A673 (cell line): Measurements from ENCODE around the gene OR9Q1. TPM values are rescaled to one million over a fixed set of nuclear protein-coding genes. Genes with fewer than 3 reads are reported as not detected.

Experiments
- BruUV-seq: library from RNA; stranded (reverse); fragments of 400-500 nt; replicated peaks from 2 replicates; lab custom pipeline; 2021; lab: Mats Ljungman, UMichigan
- CTCF ChIA-PET: fragments of 300-600 bp; sonication (Branson Sonifier 250); formaldehyde crosslinking; loops from one replicate; lab custom pipeline; 2022; ENCODE audit warnings: antibody characterized with exemption; lab: Charles Lee
- POLR2A ChIA-PET: fragments of 300-600 bp; sonication (Branson Sonifier 250); formaldehyde crosslinking; loops from one replicate; lab custom pipeline; 2022; ENCODE audit warnings: antibody characterized with exemption; ENCODE audit not compliant: low non-redundant PET; lab: Charles Lee
- DNase-seq: peaks from one replicate; pipeline ENCODE4 v3.0.0-alpha.2; 2015; ENCODE audit warnings: low spot score
- H3K27ac ChIP-seq: fragments of 200-600 bp; sonication (generic); 2 replicates; pipeline ENCODE4 v1.5.1; 2016; ENCODE audit warnings: mixed run types, low read depth, mild to moderate bottlenecking, mixed read lengths, antibody characterized with exemption, low read length; ENCODE audit not compliant: poor library complexity, severe bottlenecking
- H3K27me3 ChIP-seq: fragments of 200-600 bp; sonication (generic); replicated peaks from 2 replicates; pipeline ENCODE4 v1.6.1; 2017; ENCODE audit warnings: mixed run types, low read depth, mild to moderate bottlenecking, mixed read lengths, antibody characterized with exemption, low read length; ENCODE audit not compliant: insufficient read depth, poor library complexity
- H3K36me3 ChIP-seq: fragments of 200-600 bp; sonication (generic); 2 replicates; pipeline ENCODE4 v1.6.1; 2016; ENCODE audit warnings: mixed run types, mild to moderate bottlenecking, mixed read lengths, antibody characterized with exemption, low read length; ENCODE audit not compliant: insufficient read depth, poor library complexity, severe bottlenecking
- H3K4me1 ChIP-seq: fragments of 200-600 bp; sonication (generic); 2 replicates; pipeline ENCODE4 v1.6.1; 2017; ENCODE audit warnings: mixed run types, mild to moderate bottlenecking, mixed read lengths, antibody characterized with exemption, low read length; ENCODE audit not compliant: insufficient read depth, poor library complexity, severe bottlenecking
- H3K4me3 ChIP-seq: fragments of 200-600 bp; sonication (generic); 2 replicates; pipeline ENCODE4 v1.5.1; 2016; ENCODE audit warnings: low read depth, mixed run types, mild to moderate bottlenecking, mixed read lengths, low read length; ENCODE audit not compliant: poor library complexity, severe bottlenecking
- H3K9me3 ChIP-seq: fragments of 200-600 bp; sonication (generic); 2 replicates; pipeline ENCODE4 v1.6.1; 2016; ENCODE audit warnings: mixed run types, low read depth, mild to moderate bottlenecking, mixed read lengths, antibody characterized with exemption, low read length; ENCODE audit not compliant: poor library complexity, severe bottlenecking
- CTCF ChIP-seq: fragments of 300-800, 200-600 bp; sonication (generic); conservative IDR thresholded peaks from 2 replicates; pipeline ENCODE4 v1.5.1; 2017; ENCODE audit warnings: low read depth, mild to moderate bottlenecking, antibody characterized with exemption, low read length, moderate library complexity, mixed read lengths
- EZH2 ChIP-seq: fragments of 200-600 bp; sonication (generic); IDR thresholded peaks from 2 replicates; pipeline ENCODE4 v1.6.1; 2017; ENCODE audit warnings: borderline replicate concordance, low read depth, mild to moderate bottlenecking, mixed read lengths, antibody characterized with exemption, low read length; ENCODE audit not compliant: poor library complexity, severe bottlenecking
- intact Hi-C: fragments of 100-400 bp; cut with micrococcal nuclease; formaldehyde crosslinking; loops from one replicate; pipeline ENCODE4 v1.10.0; 2022; ENCODE audit not compliant: unreplicated experiment
- total RNA-seq: library from RNA; stranded (reverse); gene quantifications from 2 replicates; pipeline ENCODE4 v1.2.3, GENCODE V29; 2021

Gene OR9Q1
- total RNA-seq, 1 experiment from 2014 or later = not detected

DNA sequence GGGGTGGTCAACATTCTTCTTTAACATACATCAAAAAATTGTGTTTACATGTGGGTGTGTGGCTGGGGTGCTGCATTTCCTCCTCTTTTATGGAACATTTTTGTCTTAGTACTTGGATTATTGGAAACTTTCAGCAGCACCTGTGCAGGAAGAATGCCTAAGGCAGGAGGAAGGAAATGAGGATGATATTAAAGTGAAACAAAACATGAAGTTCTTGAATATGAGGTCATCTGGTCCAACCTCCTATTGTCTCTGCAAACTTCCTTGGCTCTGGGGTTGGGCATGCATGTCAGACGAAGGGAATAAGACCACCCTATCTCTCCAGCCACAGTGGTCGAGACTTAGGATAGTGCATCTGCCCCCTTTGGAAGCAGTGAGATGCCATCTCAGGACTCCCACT is 20.6 kb upstream of the OR9Q1 start:
- TF ChIP-seq EZH2 (no peak), CTCF (no peak)
- Histone ChIP-seq H3K27ac (no peak overlapping the region), H3K9me3 (no peaks in the 10 kb centered on the region), H3K36me3 (no peaks in the 10 kb centered on the region), H3K4me1 (peaks cover 15% of the 10 kb centered on the region), H3K27me3 (no peaks in the 10 kb centered on the region), H3K4me3 (no peak overlapping the region)
- BruUV-seq = no TSS peak
- intact Hi-C loops = loop anchor here (10.0 kb wide), 1 partner anchor 248 kb away; the partner anchor contains the start of gene BTBD18
- POLR2A ChIA-PET = interaction anchor here (0.8 kb wide), 1 partner anchor 18 kb away, joined by 5 read pairs; no protein-coding TSS in a partner anchor
- no peak for DNase-seq
- CTCF ChIA-PET = no interaction called here

DNA sequence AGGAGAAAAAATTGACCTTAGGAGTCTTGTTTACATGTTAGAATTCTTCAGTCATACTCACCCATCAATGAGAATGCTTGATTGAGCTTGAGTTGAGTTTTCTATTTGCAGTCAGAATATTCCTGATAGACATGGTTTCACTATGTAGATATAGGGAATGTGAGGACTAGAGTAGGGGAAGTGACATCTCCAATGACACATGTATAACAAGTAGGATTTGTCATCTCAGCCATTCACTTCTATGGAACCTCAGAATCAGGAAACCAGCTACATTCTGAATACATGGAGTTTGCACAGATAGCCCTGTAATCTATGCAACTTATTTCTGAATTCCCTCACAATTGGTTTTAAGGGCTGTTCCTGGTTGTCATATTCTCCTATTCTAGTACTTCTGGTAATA is 20.1 kb upstream of the OR9Q1 start:
- ChIA-PET POLR2A (interaction anchor here (0.6 to 0.8 kb wide), 2 partner anchors 18 to 155 kb away, joined by 3 to 5 read pairs; no protein-coding TSS in a partner anchor), CTCF (no interaction called here)
- H3K9me3 ChIP-seq = no peaks in the 10 kb centered on the region
- DNase-seq = no peak
- H3K4me3 ChIP-seq = no peak overlapping the region
- intact Hi-C loops = loop anchor here (10.0 kb wide), 1 partner anchor 249 kb away; the partner anchor contains the start of gene BTBD18
- BruUV-seq = no TSS peak
- no peak overlapping the region for H3K27ac ChIP-seq
- TF ChIP-seq EZH2 = no peak
- no peak for TF ChIP-seq CTCF
- H3K4me1 ChIP-seq = peaks cover 15% of the 10 kb centered on the region
- H3K36me3 ChIP-seq = no peaks in the 10 kb centered on the region
- no peaks in the 10 kb centered on the region for H3K27me3 ChIP-seq

DNA sequence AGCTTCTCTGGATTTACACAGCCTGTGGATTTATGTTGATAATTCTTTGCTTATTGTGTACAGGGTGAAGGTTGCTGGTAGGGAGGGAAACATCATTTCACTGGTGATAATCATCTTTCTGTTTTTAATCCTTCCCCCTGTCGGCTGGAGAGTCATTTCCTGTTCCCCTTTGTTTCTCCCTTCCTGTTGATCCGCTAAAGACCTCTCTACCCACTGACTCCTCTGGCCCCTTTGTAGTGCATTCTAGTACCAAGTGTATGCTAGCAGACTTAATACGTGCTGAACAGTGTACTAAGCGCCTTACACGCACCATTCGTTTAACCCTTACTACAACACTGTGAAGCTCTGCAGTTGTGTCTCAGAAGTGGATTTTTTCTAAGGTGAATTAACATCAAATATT is 19.0 kb upstream of the OR9Q1 start:
- TF ChIP-seq EZH2 (no peak), CTCF (no peak)
- H3K4me1 ChIP-seq = peaks cover 15% of the 10 kb centered on the region
- H3K9me3 ChIP-seq = no peaks in the 10 kb centered on the region
- no peaks in the 10 kb centered on the region for H3K36me3 ChIP-seq
- peak overlapping the region; percentile 79 for H3K27ac ChIP-seq
- peak; percentile 97 for DNase-seq
- CTCF ChIA-PET = no interaction called here
- no peaks in the 10 kb centered on the region for H3K27me3 ChIP-seq
- H3K4me3 ChIP-seq = no peak overlapping the region
- POLR2A ChIA-PET = no interaction called here
- intact Hi-C loops = loop anchor here (10.0 kb wide), 1 partner anchor 250 kb away; the partner anchor contains the start of gene BTBD18
- BruUV-seq = no TSS peak
